Osteocyte (in vitro differentiated cells): ENCODE measurements around the gene MEGF11. TPM values are rescaled to one million over a fixed set of nuclear protein-coding genes. Genes with fewer than 3 reads are reported as not detected.

Experiments
- DNase-seq: peaks from one replicate; pipeline ENCODE4 v3.0.0; 2021; ENCODE audit warnings: mixed read lengths; ENCODE audit not compliant: unreplicated experiment; ENCODE audit errors: extremely low spot score
- H3K27ac Mint-ChIP-seq: one replicate; pipeline ENCODE4 v1.8.0; 2021; ENCODE audit warnings: mild to moderate bottlenecking, mixed read lengths; ENCODE audit not compliant: unreplicated experiment
- H3K27me3 Mint-ChIP-seq: one replicate; pipeline ENCODE4 v1.8.0; 2021; ENCODE audit warnings: mixed read lengths; ENCODE audit not compliant: unreplicated experiment
- H3K36me3 Mint-ChIP-seq: one replicate; pipeline ENCODE4 v1.8.0; 2021; ENCODE audit warnings: mixed read lengths; ENCODE audit not compliant: unreplicated experiment
- H3K4me1 Mint-ChIP-seq: one replicate; pipeline ENCODE4 v1.8.0; 2021; ENCODE audit warnings: mixed read lengths; ENCODE audit not compliant: unreplicated experiment
- H3K4me3 Mint-ChIP-seq: one replicate; pipeline ENCODE4 v1.8.0; 2021; ENCODE audit warnings: mild to moderate bottlenecking, moderate library complexity, mixed read lengths; ENCODE audit not compliant: unreplicated experiment
- H3K9me3 Mint-ChIP-seq: one replicate; pipeline ENCODE4 v1.8.0; 2021; ENCODE audit warnings: mixed read lengths; ENCODE audit not compliant: unreplicated experiment
- total RNA-seq: library from RNA; stranded (reverse); gene quantifications from 2 replicates; pipeline ENCODE4 v1.2.1, GENCODE V29; 2021
- TF ChIP-seq, protein P1 (sequence below): fragments of 200-600 bp; sonication (generic); IDR thresholded peaks from 2 replicates; pipeline ENCODE4 v1.5.0; 2021; ENCODE audit warnings: antibody characterized with exemption, mild to moderate bottlenecking, moderate library complexity

Gene MEGF11
- total RNA-seq, 1 donor from 2014 or later, result not detected

DNA sequence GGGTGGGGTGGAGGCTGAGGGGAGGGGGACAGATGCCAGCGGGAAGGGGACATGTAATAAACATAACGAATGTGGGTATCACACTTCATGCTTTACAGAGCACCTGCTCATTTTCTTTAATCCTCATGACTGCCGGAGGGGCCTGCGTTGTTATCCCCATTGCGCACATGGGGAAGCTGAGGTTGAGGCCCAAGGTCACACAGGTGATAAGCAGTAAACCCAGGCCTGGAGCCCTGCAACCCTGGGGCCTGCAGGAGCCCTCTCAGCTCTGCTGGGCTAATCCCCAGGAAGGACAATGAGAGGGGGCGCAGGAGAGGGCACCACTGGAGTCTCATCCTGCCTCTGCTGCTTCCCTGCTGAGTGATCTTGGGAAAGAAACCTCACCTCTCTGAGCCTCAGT is 64.3 kb downstream of the MEGF11 start:
- H3K4me3 Mint-ChIP-seq, result no peak overlapping the region

DNA sequence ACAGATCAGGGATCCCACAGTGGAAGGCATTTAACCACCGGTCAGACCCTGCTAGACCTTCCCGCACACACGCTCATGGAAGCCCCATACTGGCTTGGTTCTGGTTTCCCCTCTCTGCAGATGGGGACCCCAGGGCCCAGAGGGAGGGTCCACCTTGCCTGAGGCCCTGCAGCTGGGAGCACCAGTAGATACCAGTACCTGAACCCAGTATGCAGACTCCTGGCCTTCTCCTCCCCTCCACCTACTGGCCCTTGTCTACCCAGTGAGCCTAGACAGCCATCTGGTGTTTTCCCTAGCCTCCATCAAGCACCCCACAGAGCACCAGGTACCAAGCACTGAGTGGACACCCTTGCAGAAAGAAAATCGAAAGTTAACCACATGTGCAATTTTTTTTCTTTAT is 65.1 kb downstream of the MEGF11 start:
- TF ChIP-seq, protein P1, sequence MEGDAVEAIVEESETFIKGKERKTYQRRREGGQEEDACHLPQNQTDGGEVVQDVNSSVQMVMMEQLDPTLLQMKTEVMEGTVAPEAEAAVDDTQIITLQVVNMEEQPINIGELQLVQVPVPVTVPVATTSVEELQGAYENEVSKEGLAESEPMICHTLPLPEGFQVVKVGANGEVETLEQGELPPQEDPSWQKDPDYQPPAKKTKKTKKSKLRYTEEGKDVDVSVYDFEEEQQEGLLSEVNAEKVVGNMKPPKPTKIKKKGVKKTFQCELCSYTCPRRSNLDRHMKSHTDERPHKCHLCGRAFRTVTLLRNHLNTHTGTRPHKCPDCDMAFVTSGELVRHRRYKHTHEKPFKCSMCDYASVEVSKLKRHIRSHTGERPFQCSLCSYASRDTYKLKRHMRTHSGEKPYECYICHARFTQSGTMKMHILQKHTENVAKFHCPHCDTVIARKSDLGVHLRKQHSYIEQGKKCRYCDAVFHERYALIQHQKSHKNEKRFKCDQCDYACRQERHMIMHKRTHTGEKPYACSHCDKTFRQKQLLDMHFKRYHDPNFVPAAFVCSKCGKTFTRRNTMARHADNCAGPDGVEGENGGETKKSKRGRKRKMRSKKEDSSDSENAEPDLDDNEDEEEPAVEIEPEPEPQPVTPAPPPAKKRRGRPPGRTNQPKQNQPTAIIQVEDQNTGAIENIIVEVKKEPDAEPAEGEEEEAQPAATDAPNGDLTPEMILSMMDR, result no peak
- no peaks in the 10 kb centered on the region for H3K9me3 Mint-ChIP-seq
- DNase-seq, result no peak

More for the DNA sequence above, 64.3 kb downstream of the MEGF11 start:
- no peaks in the 10 kb centered on the region for H3K9me3 Mint-ChIP-seq
- H3K4me1 Mint-ChIP-seq, result no peaks in the 10 kb centered on the region
- TF ChIP-seq, protein P1, result no peak
- H3K27ac Mint-ChIP-seq, result no peak overlapping the region
- H3K36me3 Mint-ChIP-seq, result no peaks in the 10 kb centered on the region
- H3K27me3 Mint-ChIP-seq, result peaks cover 60% of the 10 kb centered on the region
- no peak for DNase-seq

DNA sequence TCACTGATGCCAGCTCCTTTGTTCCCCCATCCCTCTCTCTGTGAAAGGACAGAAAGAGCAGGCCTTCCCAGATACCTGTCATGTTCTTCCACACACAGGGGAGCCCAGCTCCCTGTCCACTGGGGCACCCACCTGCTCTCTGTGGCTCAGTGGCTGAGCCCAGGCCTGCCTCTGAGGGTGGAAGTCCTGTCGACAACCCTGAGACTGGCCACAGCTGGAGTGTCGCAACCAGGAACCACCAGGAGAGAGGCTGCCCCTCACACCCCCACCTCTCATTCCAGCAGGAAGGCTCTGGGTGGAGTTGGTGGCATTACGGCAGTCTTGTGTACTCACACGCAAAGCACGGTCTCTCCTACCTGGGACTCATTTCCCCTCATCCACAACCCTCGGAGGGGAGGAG is 66.3 kb downstream of the MEGF11 start:
- H3K27me3 Mint-ChIP-seq, result peaks cover 73% of the 10 kb centered on the region
- no peaks in the 10 kb centered on the region for H3K4me1 Mint-ChIP-seq
- DNase-seq, result no peak
- no peaks in the 10 kb centered on the region for H3K9me3 Mint-ChIP-seq
- TF ChIP-seq, protein P1, result no peak
- H3K36me3 Mint-ChIP-seq, result no peaks in the 10 kb centered on the region
- no peak overlapping the region for H3K4me3 Mint-ChIP-seq
- H3K27ac Mint-ChIP-seq, result no peak overlapping the region

More for the DNA sequence above, 65.1 kb downstream of the MEGF11 start:
- Mint-ChIP-seq H3K27me3 (peaks cover 61% of the 10 kb centered on the region), H3K27ac (no peak overlapping the region), H3K4me1 (no peaks in the 10 kb centered on the region), H3K36me3 (no peaks in the 10 kb centered on the region), H3K4me3 (no peak overlapping the region)

DNA sequence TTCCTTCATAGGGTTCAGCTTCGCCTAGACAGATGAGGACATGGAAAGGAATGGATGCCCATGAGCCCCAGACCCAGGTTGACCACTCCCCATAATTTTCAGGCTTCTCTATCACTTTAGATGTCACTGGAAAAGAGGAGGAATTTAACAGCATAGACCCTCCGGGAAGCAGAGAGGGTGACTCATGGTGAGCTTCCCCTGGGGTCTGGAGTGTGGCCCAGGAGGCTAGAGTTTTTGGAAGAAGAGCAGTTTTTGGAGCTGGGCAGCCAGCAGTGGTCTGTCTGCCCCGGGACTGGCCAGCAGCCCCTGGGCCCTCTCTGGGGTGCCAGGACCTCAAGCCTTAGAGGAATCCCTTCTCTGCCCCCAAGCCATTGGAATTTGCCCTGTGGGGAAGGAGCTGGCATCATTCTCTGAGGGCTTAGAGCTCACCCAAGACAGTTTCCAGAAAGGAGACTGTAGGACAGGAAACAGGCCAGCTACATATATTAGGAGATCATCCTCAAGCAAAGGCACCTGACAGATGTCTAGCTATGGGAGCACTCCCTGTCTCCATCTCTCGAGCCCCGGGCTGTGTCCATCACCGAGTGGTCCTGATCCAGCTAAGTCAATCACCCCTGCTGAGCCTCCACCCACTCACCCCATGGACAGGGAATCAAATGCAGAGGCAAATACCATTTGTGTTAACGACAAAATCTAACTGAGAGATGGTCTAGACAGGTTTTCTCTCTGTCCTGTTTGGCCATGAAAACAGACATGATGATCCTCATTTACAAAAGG is 67.3 kb downstream of the MEGF11 start:
- TF ChIP-seq, protein P1, result no peak
- Mint-ChIP-seq H3K9me3 (no peaks in the 10 kb centered on the region), H3K36me3 (no peaks in the 10 kb centered on the region), H3K27ac (no peak overlapping the region), H3K4me3 (no peak overlapping the region), H3K4me1 (no peaks in the 10 kb centered on the region), H3K27me3 (peaks cover 80% of the 10 kb centered on the region)
- DNase-seq, result no peak

DNA sequence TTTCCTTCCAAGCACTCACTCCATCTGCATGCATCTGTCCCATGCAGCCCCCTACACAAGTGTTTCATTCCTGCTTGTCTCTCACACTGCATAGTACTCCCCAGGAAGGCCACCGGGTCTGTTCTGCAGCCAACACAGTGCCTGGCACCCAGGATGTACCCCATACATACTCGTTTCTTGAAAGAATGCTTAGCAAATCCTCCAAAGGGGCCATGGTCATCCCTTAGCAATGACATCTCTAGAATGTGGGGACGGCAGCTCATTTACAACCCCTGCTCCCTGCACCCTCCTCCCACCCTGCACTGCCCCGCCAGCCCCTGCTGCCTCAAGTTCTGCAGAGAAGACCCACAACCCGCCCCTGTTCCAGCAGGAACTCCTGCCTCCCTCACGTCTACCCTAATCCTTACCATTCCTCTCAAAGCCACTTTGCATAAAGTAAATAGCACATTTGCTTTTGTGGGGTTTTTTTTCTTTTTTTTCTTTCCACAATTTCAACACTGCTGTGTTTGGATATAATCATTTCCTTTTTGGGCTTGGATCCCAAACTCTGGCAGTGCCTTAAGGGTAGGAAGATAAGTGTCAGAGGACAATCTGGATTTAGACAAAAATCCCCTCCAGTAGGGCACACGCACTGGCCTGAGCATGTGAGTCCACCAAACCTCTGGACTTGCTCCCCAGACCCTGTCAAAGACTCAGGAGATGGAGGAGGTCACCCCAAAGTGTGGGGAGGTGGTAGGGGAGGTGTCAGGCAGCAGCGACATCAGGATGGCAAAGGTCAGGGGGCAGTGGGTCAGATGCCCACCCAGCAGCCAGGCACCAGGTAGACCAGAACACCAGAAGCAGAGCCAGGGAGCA is 68.4 kb downstream of the MEGF11 start:
- no peaks in the 10 kb centered on the region for H3K36me3 Mint-ChIP-seq
- H3K4me3 Mint-ChIP-seq, result no peak overlapping the region
- TF ChIP-seq, protein P1, result no peak
- H3K4me1 Mint-ChIP-seq, result no peaks in the 10 kb centered on the region
- H3K9me3 Mint-ChIP-seq, result no peaks in the 10 kb centered on the region
- H3K27me3 Mint-ChIP-seq, result peaks cover 81% of the 10 kb centered on the region
- no peak for DNase-seq
- no peak overlapping the region for H3K27ac Mint-ChIP-seq
